HG03095 (cell line): ENCODE measurements around the gene TTC39B.
"Not testable (repeated sequence)": the region's sequence is repeated elsewhere in the genome, so short reads cannot be mapped to it uniquely, and the experiment has no call there.

Source experiments
- ATAC-seq: cut with Tn5 transposase; IDR thresholded peaks from one replicate; pipeline ENCODE4 v1.9.1; 2021; ENCODE audit warnings: moderate library complexity; ENCODE audit not compliant: unreplicated experiment

TTC39B gene

GRCh38 chr9:15271403-15271802 is 35.6 kb downstream of the TTC39B start:
- ATAC-seq = no peak

GRCh38 chr9:15268782-15269181 is 38.2 kb downstream of the TTC39B start:
- ATAC-seq = no peak

- no peak for ATAC-seq
Measured at GRCh38 chr9:15268317-15268716, 38.7 kb downstream of the TTC39B start.

GRCh38 chr9:15264918-15265317 is 42.1 kb downstream of the TTC39B start:
- ATAC-seq = no peak

- no peak for ATAC-seq
Measured at GRCh38 chr9:15262581-15262980, 44.4 kb downstream of the TTC39B start.

- no peak for ATAC-seq
Measured at GRCh38 chr9:15256426-15256825, 50.6 kb downstream of the TTC39B start.

GRCh38 chr9:15253786-15254185 is 53.2 kb downstream of the TTC39B start:
- no peak for ATAC-seq

- no peak for ATAC-seq
Measured at GRCh38 chr9:15253197-15253596, 53.8 kb downstream of the TTC39B start.

- ATAC-seq = no peak
Measured at GRCh38 chr9:15249981-15250380, 57.0 kb downstream of the TTC39B start.

GRCh38 chr9:15249042-15249818 is 57.8 kb downstream of the TTC39B start:
- ATAC-seq = no peak

GRCh38 chr9:15248621-15249020 is 58.4 kb downstream of the TTC39B start:
- no peak for ATAC-seq

GRCh38 chr9:15248081-15248480 is 58.9 kb downstream of the TTC39B start:
- no peak for ATAC-seq

- no peak for ATAC-seq
Measured at GRCh38 chr9:15246708-15247107, 60.3 kb downstream of the TTC39B start.

GRCh38 chr9:15246243-15246642 is 60.8 kb downstream of the TTC39B start:
- ATAC-seq = no peak

- ATAC-seq = no peak
Measured at GRCh38 chr9:15244001-15244441, 63.0 kb downstream of the TTC39B start.

GRCh38 chr9:15243081-15243480 is 63.9 kb downstream of the TTC39B start:
- no peak for ATAC-seq

GRCh38 chr9:15240927-15241326 is 66.1 kb downstream of the TTC39B start:
- no peak for ATAC-seq

GRCh38 chr9:15239816-15240215 is 67.2 kb downstream of the TTC39B start:
- no peak for ATAC-seq

GRCh38 chr9:15238646-15239045 is 68.4 kb downstream of the TTC39B start:
- no peak for ATAC-seq

GRCh38 chr9:15235658-15236057 is 71.4 kb downstream of the TTC39B start:
- no peak for ATAC-seq

GRCh38 chr9:15233941-15234490 is 73.0 kb downstream of the TTC39B start:
- not testable (repeated sequence) for ATAC-seq

- not testable (repeated sequence) for ATAC-seq
Measured at GRCh38 chr9:15232706-15233280, 74.2 kb downstream of the TTC39B start.
